ENCODE results near the gene PRRX2. TPM values are rescaled to one million over a fixed set of nuclear protein-coding genes. Genes with fewer than 3 reads are reported as not detected.

Gene PRRX2
- total RNA-seq, 1 experiment from 2014 or later = 12.7 TPM

DNA sequence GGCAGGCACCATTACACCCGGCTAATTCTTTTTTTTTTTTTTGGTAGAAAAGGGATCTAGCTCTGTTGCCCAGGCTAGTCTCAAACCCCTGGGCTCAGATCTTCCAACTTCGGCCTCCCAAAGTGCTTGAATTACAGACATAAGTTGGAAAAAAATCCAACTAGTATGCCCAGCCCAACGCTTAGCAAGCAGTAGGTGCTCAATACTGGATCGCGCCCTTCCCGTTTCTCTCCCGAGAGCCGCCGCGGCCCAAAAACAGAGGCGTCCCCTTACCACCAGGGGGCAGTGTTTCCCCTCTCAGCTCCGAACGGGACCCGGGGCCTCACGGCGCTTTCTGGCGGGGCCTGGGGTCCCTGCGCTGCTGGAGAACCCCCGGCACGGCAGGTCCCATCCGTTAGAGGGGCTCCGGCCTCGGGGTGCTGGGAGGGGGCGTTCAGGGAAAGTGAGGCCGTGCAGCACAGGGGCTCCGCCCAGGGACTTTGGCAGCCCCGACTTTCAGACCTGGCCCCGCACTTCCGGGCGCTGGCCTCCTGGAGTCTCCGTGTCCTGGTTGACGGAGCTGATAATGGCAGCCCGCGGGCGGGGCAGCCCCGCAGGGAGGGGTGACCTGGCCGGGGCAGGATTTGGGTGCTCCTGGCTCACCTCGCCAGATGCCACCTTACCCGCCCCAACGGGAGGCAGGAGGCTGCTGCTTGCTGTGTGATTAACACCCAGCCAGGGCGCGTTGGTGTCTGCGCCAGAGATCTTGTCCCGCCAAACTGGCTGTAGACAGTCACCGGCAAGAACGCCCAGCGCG, 72.2 kb downstream of the PRRX2 start:
- Histone ChIP-seq H3K4me1 (ENCODE audit: insufficient read depth, low read length, poor library complexity, severe bottlenecking) (no peaks in the 10 kb centered on the region), H3K36me3 (ENCODE audit: insufficient read depth, low read length, poor library complexity, severe bottlenecking) (no peaks in the 10 kb centered on the region), H3K27ac (ENCODE audit: low read depth, low read length, poor library complexity, severe bottlenecking) (peak overlapping the region; percentile 61), H3K27me3 (replicated peaks; ENCODE audit: insufficient read depth, low read depth, low read length, poor library complexity) (no peaks in the 10 kb centered on the region), H3K9me3 (ENCODE audit: low read depth, low read length, poor library complexity, severe bottlenecking) (no peaks in the 10 kb centered on the region), H3K4me3 (ENCODE audit: low read depth, low read length, poor library complexity, severe bottlenecking) (peak overlapping the region; percentile 56)
- TF ChIP-seq, protein P1, sequence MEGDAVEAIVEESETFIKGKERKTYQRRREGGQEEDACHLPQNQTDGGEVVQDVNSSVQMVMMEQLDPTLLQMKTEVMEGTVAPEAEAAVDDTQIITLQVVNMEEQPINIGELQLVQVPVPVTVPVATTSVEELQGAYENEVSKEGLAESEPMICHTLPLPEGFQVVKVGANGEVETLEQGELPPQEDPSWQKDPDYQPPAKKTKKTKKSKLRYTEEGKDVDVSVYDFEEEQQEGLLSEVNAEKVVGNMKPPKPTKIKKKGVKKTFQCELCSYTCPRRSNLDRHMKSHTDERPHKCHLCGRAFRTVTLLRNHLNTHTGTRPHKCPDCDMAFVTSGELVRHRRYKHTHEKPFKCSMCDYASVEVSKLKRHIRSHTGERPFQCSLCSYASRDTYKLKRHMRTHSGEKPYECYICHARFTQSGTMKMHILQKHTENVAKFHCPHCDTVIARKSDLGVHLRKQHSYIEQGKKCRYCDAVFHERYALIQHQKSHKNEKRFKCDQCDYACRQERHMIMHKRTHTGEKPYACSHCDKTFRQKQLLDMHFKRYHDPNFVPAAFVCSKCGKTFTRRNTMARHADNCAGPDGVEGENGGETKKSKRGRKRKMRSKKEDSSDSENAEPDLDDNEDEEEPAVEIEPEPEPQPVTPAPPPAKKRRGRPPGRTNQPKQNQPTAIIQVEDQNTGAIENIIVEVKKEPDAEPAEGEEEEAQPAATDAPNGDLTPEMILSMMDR (conservative IDR thresholded peaks at IDR 0.05; ENCODE audit: low read depth, low read length) = peak; percentile 96
- TF ChIP-seq EZH2 (IDR thresholded peaks at IDR 0.05; ENCODE audit: borderline replicate concordance, low read depth, low read length, poor library complexity, severe bottlenecking) = no peak
- CTCF ChIA-PET = interaction anchor here (0.5 to 1.6 kb wide), 19 partner anchors 8 to 948 kb away, joined by 3 to 23 read pairs (median 5); partner anchors contain the start of gene SH3GLB2
- intact Hi-C loops (cut with micrococcal nuclease; ENCODE audit: unreplicated experiment) = loop anchor here (1.0 to 2.0 kb wide), 2 partner anchors 46 to 53 kb away; no protein-coding TSS in a partner anchor
- POLR2A ChIA-PET (ENCODE audit: low non-redundant PET) = interaction anchor here (0.6 kb wide), 1 partner anchor 110 kb away, joined by 5 read pairs; no protein-coding TSS in a partner anchor
- BruUV-seq (replicated peaks) = no TSS peak
- peak; percentile 90 for DNase-seq (ENCODE audit: low spot score)

DNA sequence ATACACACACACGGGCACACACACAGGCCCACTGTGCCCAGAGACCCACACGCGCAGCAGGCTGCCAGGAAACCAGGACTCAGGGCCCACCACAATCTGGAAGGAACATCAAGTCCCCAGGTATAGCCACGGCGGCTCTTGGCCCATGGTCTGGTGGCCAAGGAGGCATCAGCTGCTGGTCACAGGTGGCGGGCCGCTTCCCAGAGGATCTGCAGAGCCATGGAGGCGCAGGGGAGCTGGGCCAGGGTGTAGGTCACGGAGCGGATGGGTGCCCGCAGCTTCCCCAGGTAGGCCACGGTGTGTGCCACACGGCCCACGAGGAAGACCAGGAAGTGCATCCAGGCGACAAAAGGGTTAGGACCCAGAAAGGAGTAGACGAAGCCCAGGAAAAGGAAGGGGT, 74.0 kb downstream of the PRRX2 start:
- no peak for TF ChIP-seq EZH2 (IDR thresholded peaks at IDR 0.05; ENCODE audit: borderline replicate concordance, low read depth, low read length, poor library complexity, severe bottlenecking)
- TF ChIP-seq, protein P1 (conservative IDR thresholded peaks at IDR 0.05; ENCODE audit: low read depth, low read length) = no peak
- H3K36me3 ChIP-seq (ENCODE audit: insufficient read depth, low read length, poor library complexity, severe bottlenecking) = no peaks in the 10 kb centered on the region
- ChIA-PET POLR2A (ENCODE audit: low non-redundant PET) (no interaction called here), CTCF (no interaction called here)
- no peak overlapping the region for H3K27ac ChIP-seq (ENCODE audit: low read depth, low read length, poor library complexity, severe bottlenecking)
- H3K27me3 ChIP-seq (replicated peaks; ENCODE audit: insufficient read depth, low read depth, low read length, poor library complexity) = no peaks in the 10 kb centered on the region
- DNase-seq (ENCODE audit: low spot score) = no peak
- BruUV-seq (replicated peaks) = no TSS peak
- H3K4me3 ChIP-seq (ENCODE audit: low read depth, low read length, poor library complexity, severe bottlenecking) = no peak overlapping the region
- intact Hi-C loops (cut with micrococcal nuclease; ENCODE audit: unreplicated experiment) = no loop called here
- no peaks in the 10 kb centered on the region for H3K4me1 ChIP-seq (ENCODE audit: insufficient read depth, low read length, poor library complexity, severe bottlenecking)
- no peaks in the 10 kb centered on the region for H3K9me3 ChIP-seq (ENCODE audit: low read depth, low read length, poor library complexity, severe bottlenecking)

DNA sequence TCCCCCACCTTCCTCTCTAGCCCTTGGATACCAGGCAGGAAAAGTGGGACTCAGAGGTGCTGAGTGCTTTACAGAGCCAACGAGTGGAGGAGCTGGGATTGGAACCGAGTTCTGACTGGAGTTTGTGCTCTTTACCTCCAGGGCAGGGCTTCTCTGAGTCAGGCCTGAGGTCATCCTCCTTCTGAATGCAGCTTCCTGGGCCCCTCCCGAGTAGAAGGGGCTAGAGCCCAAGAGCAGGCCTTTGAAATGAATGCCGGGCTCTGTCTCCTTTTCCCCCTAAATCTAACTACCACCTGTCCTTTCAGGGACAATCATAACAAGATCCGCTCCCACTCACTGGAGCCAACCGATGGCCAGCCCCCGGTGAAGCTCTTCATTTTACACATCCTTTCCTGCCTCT, 74.7 kb downstream of the PRRX2 start:
- no peak for TF ChIP-seq EZH2 (IDR thresholded peaks at IDR 0.05; ENCODE audit: borderline replicate concordance, low read depth, low read length, poor library complexity, severe bottlenecking)
- TF ChIP-seq, protein P1 (conservative IDR thresholded peaks at IDR 0.05; ENCODE audit: low read depth, low read length) = no peak
- Histone ChIP-seq H3K27ac (ENCODE audit: low read depth, low read length, poor library complexity, severe bottlenecking) (no peak overlapping the region), H3K4me1 (ENCODE audit: insufficient read depth, low read length, poor library complexity, severe bottlenecking) (no peaks in the 10 kb centered on the region), H3K9me3 (ENCODE audit: low read depth, low read length, poor library complexity, severe bottlenecking) (no peaks in the 10 kb centered on the region), H3K36me3 (ENCODE audit: insufficient read depth, low read length, poor library complexity, severe bottlenecking) (no peaks in the 10 kb centered on the region), H3K27me3 (replicated peaks; ENCODE audit: insufficient read depth, low read depth, low read length, poor library complexity) (no peaks in the 10 kb centered on the region), H3K4me3 (ENCODE audit: low read depth, low read length, poor library complexity, severe bottlenecking) (no peak overlapping the region)
- DNase-seq (ENCODE audit: low spot score) = no peak
- POLR2A ChIA-PET (ENCODE audit: low non-redundant PET) = no interaction called here
- BruUV-seq (replicated peaks) = no TSS peak
- CTCF ChIA-PET = interaction anchor here (0.6 kb wide), 1 partner anchor 129 kb away, joined by 3 read pairs; no protein-coding TSS in a partner anchor
- intact Hi-C loops (cut with micrococcal nuclease; ENCODE audit: unreplicated experiment) = no loop called here
